ENCODE data around the gene SPATA21.

The SPATA21 gene

GRCh38 chr1:16397120-16397519 is 40.1 kb downstream of the SPATA21 start:
- H3K4me3 ChIP-seq (ENCODE audit: low read depth, low read length), result no peak overlapping the region
- TF ChIP-seq, protein P1, sequence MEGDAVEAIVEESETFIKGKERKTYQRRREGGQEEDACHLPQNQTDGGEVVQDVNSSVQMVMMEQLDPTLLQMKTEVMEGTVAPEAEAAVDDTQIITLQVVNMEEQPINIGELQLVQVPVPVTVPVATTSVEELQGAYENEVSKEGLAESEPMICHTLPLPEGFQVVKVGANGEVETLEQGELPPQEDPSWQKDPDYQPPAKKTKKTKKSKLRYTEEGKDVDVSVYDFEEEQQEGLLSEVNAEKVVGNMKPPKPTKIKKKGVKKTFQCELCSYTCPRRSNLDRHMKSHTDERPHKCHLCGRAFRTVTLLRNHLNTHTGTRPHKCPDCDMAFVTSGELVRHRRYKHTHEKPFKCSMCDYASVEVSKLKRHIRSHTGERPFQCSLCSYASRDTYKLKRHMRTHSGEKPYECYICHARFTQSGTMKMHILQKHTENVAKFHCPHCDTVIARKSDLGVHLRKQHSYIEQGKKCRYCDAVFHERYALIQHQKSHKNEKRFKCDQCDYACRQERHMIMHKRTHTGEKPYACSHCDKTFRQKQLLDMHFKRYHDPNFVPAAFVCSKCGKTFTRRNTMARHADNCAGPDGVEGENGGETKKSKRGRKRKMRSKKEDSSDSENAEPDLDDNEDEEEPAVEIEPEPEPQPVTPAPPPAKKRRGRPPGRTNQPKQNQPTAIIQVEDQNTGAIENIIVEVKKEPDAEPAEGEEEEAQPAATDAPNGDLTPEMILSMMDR (IDR thresholded peaks at IDR 0.05; ENCODE audit: borderline replicate concordance, insufficient read depth, low read depth, low read length), result no peak

DNA sequence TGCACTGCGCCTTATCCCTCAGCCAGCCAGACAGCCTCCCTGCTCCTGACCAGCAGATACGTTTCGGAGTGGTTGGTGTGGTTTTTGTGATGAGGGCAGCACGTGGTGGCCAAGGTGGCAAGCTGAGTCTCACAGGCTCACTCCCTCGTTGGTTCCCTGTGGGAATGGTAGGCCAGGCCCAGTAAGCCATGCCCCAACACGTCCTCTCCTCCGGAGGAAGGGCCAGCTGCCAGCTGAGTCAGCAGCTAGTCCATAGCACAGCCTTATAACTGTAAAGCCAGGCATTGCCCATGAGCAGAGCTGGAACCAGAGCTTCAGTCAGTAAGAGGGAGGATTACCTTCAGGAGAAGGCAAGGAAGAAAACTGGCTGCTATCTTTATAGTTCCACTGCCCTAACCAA is 40.6 kb downstream of the SPATA21 start:
- H3K4me3 ChIP-seq (ENCODE audit: low read depth, low read length), result no peak overlapping the region
- TF ChIP-seq, protein P1 (IDR thresholded peaks at IDR 0.05; ENCODE audit: borderline replicate concordance, insufficient read depth, low read depth, low read length), result no peak

DNA sequence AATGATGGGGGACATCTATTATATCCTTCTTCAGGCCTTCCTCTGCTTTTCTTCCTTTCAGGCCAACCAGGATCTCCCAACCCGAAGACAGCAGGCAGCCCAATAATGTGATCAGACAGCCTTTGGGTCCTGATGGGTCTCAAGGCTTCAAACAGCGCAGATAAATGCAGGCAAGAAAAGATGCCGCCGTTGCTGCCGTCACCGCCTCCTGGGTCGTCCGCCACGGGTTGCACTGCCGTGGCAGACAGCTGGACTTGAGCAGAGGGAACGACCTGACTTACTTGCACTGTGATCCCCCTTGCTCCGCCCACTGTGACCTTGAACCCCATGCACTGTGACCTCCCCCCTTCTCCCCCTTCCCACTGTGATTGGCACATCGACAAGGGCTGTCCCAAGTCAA is 42.2 kb downstream of the SPATA21 start:
- TF ChIP-seq, protein P1 (IDR thresholded peaks at IDR 0.05; ENCODE audit: borderline replicate concordance, insufficient read depth, low read depth, low read length), result no peak

DNA sequence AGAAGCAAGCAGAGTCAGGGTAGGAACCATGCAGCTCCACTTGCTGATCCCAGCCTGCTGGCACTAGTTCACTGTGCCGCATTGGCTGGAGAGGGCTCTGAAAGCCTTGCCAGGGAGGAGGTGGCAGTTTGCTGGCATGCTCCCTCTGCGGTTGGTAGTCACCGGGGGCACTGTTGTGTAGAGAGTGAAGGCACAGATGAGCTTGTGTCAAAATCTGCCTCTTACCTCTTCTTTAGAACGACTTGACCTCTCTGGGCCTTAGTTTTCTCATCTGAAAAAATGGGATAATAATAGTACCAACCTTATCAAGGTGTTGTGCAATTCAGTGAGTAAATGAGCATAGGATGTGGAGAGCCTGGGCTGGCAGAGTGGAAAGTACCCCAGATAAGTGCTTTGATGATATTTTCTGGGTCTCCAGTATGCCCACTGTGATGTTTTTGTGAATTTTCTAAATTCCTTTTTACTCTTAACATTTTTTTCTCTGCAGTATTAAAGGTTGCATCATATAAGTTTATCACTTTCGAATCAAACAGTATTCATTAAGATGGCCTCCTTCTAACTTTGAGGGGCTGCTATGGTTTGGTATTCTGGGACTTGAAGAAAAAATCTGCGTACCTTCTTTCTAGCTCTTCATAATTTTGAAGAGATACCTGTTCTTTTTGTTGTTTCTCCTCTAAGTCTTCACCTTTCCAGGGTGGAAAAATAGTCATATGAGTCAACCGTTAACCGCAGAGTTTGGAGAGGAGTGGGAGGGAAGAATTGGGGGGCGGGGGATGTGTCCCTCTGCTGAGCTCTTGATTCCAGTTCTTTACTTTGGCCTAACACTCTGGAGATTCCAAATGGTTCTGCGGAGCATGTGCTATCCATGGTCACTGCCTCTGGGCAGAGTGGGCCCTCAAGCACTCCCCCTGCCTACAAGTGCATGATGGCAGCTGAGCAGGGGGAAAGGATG is 43.4 kb downstream of the SPATA21 start:
- TF ChIP-seq, protein P1 (IDR thresholded peaks at IDR 0.05; ENCODE audit: borderline replicate concordance, insufficient read depth, low read depth, low read length), result no peak

More for the DNA sequence above, 42.2 kb downstream of the SPATA21 start:
- no peak overlapping the region for H3K4me3 ChIP-seq (ENCODE audit: low read depth, low read length)

DNA sequence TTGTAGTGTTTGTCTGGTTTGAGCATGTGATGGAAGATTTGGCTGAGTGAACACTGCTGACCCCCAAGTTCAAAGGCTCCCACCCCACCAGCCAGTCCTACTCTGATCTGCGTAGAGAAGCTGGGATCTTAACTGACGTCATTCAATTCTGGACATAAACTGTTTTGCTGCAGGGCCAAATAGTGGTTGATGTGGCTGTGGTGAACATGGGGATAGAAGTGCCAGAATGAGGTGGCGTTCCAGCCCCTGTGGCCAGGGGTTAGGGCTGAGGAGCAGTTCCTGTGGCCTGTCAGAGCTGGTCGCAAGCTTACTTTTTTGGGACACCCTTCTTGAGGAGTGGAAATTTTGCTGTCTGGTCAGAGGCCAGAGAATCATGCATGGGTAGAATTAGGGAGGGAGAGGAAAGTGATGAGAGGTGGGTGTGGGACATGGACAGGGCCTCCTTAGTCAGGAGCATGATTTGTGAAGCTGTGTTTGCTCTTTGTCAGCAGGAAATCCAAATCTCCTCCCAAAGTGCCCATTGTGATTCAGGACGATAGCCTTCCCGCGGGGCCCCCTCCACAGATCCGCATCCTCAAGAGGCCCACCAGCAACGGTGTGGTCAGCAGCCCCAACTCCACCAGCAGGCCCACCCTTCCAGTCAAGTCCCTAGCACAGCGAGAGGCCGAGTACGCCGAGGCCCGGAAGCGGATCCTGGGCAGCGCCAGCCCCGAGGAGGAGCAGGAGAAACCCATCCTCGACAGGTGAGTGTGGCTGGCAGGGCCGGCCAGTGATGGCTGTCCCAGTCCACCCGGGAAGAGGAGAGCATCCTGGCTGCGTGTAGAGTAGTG is 44.3 kb downstream of the SPATA21 start:
- TF ChIP-seq, protein P1 (IDR thresholded peaks at IDR 0.05; ENCODE audit: borderline replicate concordance, insufficient read depth, low read depth, low read length), result no peak
- no peak overlapping the region for H3K4me3 ChIP-seq (ENCODE audit: low read depth, low read length)

More for the DNA sequence above, 43.4 kb downstream of the SPATA21 start:
- H3K4me3 ChIP-seq (ENCODE audit: low read depth, low read length), result no peak overlapping the region

DNA sequence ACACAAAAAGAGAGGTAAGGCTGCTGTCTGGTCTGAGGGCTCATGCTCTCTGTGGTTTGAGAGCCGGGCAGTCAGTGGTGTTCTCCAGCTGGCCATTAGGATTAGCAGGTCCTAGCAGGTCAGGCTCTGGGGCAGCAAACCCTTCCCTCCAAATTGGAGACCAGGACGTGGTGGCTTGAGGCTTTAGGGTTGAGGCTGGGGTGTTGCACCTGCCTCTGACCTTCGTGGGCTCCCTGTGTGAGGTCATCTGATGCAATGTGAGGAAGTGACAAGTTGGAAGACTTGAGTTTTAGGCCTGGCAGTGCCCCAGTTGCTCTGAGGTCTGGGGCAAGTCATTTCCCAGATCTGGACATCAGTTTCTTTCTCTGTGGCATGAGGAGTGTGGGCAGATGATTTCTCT is 45.8 kb downstream of the SPATA21 start:
- TF ChIP-seq, protein P1 (IDR thresholded peaks at IDR 0.05; ENCODE audit: borderline replicate concordance, insufficient read depth, low read depth, low read length), result no peak

More for the DNA sequence above, 45.8 kb downstream of the SPATA21 start:
- no peak overlapping the region for H3K4me3 ChIP-seq (ENCODE audit: low read depth, low read length)

Measured in GM12875 (cell line).